Uterus (tissue), 2 donors: Measurements from ENCODE around the gene PPP3R2.

Experiments
- CTCF ChIP-seq, 4 experiments: fragments of 200-600 bp in 2 of 4; fragments of 450-650 bp in 2 of 4; sonication (generic) in 2 of 4; IDR thresholded peaks; one replicate each; pipeline ENCODE4 v1.5.1; 2016 to 2019; ENCODE audit warnings: antibody characterized with exemption in 4 of 4, mild to moderate bottlenecking in 2 of 4, moderate library complexity in 1 of 4
- POLR2A ChIP-seq, 2 donors: fragments of 450-650 bp; IDR thresholded peaks; one replicate each; pipeline ENCODE4 v1.6.1; 2016; ENCODE audit warnings: antibody characterized with exemption in 2 of 2, mild to moderate bottlenecking in 1 of 2, moderate library complexity in 1 of 2

- TF ChIP-seq POLR2A (IDR thresholded peaks at IDR 0.05) (no peak), CTCF (IDR thresholded peaks at IDR 0.05) (no peak)
Observed at GRCh38 chr9:101585740-101586139, 9.0 kb downstream of the PPP3R2 start.
